ENCODE data around the gene KLHDC9. TPM values are rescaled to one million over a fixed set of nuclear protein-coding genes. Genes with fewer than 3 reads are reported as not detected.

Gene KLHDC9
- total and polyA plus RNA-seq, 8 donors: 3.2 to 19.3 (median 6.8) TPM

DNA sequence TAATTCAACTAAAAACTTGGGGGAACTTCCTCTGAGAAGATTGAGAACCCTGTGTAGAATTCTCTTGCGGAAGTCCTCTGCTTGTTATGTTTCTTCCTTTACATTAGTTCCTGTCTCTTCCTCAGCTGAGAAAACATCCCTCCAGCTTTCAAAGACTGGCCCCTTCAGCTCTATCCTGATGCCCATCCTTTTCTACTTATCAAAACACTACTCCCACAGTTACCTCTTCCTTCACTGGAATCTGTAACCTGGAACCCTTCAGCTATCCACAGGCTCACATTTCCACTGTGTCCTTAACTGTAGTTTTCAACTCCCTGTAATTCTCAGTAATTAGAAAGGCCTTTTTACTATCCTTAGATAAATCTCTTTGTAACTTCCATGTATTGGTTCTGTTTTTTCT lies 40.3 kb downstream of the KLHDC9 start:
- no peaks in the 10 kb centered on the region for H3K36me3 ChIP-seq
- intact Hi-C loops (cut with DNase I): loop anchor here in 1 of 3 donors (10.0 kb wide), 1 partner anchor 304 kb away; no protein-coding TSS in a partner anchor
- ATAC-seq (no peak), FAIRE-seq (no peak), DNase-seq (no peak)
- TF ChIP-seq, protein P1, sequence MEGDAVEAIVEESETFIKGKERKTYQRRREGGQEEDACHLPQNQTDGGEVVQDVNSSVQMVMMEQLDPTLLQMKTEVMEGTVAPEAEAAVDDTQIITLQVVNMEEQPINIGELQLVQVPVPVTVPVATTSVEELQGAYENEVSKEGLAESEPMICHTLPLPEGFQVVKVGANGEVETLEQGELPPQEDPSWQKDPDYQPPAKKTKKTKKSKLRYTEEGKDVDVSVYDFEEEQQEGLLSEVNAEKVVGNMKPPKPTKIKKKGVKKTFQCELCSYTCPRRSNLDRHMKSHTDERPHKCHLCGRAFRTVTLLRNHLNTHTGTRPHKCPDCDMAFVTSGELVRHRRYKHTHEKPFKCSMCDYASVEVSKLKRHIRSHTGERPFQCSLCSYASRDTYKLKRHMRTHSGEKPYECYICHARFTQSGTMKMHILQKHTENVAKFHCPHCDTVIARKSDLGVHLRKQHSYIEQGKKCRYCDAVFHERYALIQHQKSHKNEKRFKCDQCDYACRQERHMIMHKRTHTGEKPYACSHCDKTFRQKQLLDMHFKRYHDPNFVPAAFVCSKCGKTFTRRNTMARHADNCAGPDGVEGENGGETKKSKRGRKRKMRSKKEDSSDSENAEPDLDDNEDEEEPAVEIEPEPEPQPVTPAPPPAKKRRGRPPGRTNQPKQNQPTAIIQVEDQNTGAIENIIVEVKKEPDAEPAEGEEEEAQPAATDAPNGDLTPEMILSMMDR (IDR thresholded peaks at IDR 0.05): no peak
- H3K9me3 ChIP-seq: no peaks in the 10 kb centered on the region
- H3K27ac ChIP-seq: no peak overlapping the region
- no peak overlapping the region for H3K4me3 ChIP-seq
- 86 to 88% methylated on average over 1 of the region's 1 CpG for WGBS, 2 donors
- H3K27me3 ChIP-seq: no peaks in the 10 kb centered on the region
- peaks cover 0 to 9% (median 0%) of the 10 kb centered on the region in 3 donors for H3K4me1 ChIP-seq

DNA sequence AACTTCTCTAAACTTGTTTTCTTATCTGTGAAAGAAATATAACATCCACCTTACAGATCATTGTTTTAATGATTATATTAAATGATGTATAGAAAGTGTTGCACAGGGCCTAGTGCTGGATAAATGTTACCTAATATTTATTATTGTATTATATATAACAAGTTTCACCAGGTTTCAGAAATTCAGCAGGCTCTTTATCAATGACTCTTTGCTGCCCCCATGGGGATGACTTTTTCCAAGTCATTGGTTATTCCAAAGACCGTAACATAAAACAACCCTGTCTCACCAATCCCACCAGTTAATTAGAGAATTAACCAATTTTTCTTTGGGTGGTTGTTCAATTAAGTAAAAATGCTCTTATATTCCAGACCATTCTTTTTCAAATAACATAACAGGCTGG lies 41.6 kb downstream of the KLHDC9 start:
- no peak for FAIRE-seq
- Histone ChIP-seq H3K9me3 (no peaks in the 10 kb centered on the region), H3K4me3 (no peak overlapping the region), H3K27me3 (no peaks in the 10 kb centered on the region), H3K4me1 (no peaks in the 10 kb centered on the region), H3K36me3 (no peaks in the 10 kb centered on the region), H3K27ac (no peak overlapping the region)
- peak in 1 of 6 donors; percentile 55 for DNase-seq
- WGBS, 2 donors: 8 to 11% methylated on average over 1 of the region's 1 CpG
- TF ChIP-seq, protein P1 (IDR thresholded peaks at IDR 0.05): peak in 2 of 4 donors; percentile 43 to 47
- intact Hi-C loops (cut with DNase I): loop anchor here in 1 of 3 donors (10.0 kb wide), 2 partner anchors 135 to 305 kb away; no protein-coding TSS in a partner anchor
- peak; percentile 74 to 88 (median 80) for ATAC-seq

DNA sequence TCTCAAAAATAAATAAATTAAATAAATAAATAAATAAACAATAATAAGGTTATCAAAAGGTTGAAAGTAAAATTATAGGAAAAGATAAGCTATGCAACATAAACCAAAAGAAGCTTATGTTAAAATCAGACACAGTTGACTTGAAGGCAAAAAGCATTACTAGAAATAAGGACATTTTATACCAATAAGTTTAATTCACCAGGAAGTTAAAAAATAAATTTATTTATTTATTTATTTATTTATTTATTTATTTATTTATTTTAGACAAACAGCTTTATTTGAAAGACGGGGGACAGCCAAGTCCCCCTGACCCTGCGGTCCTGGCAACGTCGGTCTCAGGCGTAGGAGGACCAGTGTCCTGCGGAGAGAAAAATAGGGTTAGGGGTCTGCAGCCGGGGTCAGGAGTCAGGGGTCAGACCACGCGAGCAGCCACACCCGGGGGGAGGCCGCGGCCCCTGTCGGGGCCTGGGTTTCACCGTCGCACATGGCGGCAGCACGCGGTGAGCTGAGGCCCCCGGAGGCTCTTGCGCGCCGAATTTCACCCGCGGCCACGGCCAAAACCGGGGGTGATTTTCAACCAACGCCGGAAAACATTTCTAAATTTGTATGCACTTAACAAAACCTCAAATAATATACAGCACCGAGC lies 42.7 kb downstream of the KLHDC9 start:
- H3K9me3 ChIP-seq: no peaks in the 10 kb centered on the region
- 89 to 93% methylated on average over 29 of the region's 29 CpGs for WGBS, 2 donors
- H3K4me1 ChIP-seq: no peaks in the 10 kb centered on the region
- no peak overlapping the region for H3K4me3 ChIP-seq
- no peaks in the 10 kb centered on the region for H3K36me3 ChIP-seq
- FAIRE-seq: no peak
- no peak for ATAC-seq
- TF ChIP-seq, protein P1 (IDR thresholded peaks at IDR 0.05): no peak
- DNase-seq: no peak
- H3K27ac ChIP-seq: no peak overlapping the region
- intact Hi-C loops (cut with DNase I): loop anchor here in 1 of 3 donors (10.0 kb wide), 1 partner anchor 136 kb away; no protein-coding TSS in a partner anchor
- no peaks in the 10 kb centered on the region for H3K27me3 ChIP-seq

DNA sequence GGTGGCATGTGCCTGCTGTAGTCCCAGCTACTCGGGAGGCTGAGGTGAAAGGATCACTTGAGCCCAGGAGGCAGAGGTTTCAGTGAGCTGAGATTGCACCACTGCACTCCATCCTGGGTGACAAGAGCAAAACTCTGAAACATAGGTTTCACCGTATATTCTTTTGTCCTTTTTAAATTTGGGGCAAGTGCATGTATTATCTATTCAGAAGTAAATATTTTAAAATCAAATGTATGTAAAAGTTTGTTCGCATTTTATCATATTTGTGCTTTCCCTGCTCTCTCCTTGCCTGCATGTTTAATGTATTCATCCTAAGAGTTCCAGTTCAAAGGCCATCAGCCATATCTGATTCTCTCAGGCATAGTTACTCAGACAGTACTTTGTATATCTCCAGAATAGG lies 47.7 kb downstream of the KLHDC9 start:
- TF ChIP-seq, protein P1 (IDR thresholded peaks at IDR 0.05): no peak
- H3K27ac ChIP-seq: no peak overlapping the region
- ATAC-seq: no peak
- FAIRE-seq: no peak
- H3K4me3 ChIP-seq: no peak overlapping the region
- H3K27me3 ChIP-seq: no peaks in the 10 kb centered on the region
- H3K9me3 ChIP-seq: no peaks in the 10 kb centered on the region
- H3K4me1 ChIP-seq: no peaks in the 10 kb centered on the region
- 74 to 82% methylated on average over 3 of the region's 3 CpGs for WGBS, 2 donors
- DNase-seq: no peak
- intact Hi-C loops (cut with DNase I): loop anchor here in 1 of 3 donors (10.0 kb wide), 1 partner anchor 141 kb away; no protein-coding TSS in a partner anchor
- H3K36me3 ChIP-seq: no peaks in the 10 kb centered on the region

Other genes starting within 250 kb of the KLHDC9 start
- gene CD244, start 235.5 kb upstream of the KLHDC9 start, total RNA-seq: under 1 TPM in 5 of 6 donors, not detected in 1; 0.06 to 0.79 (median 0.14) TPM
- under 1 TPM in 1 of 2 donors, not detected in 1; 0.07 TPM for gene CD244, start 235.5 kb upstream of the KLHDC9 start, polyA plus RNA-seq
- gene ITLN1, start 213.2 kb upstream of the KLHDC9 start, total RNA-seq: under 1 TPM in 4 of 6 donors, not detected in 2; 0.19 to 0.51 (median 0.27) TPM
- gene ITLN1, start 213.2 kb upstream of the KLHDC9 start, polyA plus RNA-seq: 10 to 100 TPM in 1 of 2 donors, under 1 TPM in 1; 0.12 to 15.1 TPM
- not detected for gene ITLN2, start 143.6 kb upstream of the KLHDC9 start, total RNA-seq
- gene ITLN2, start 143.6 kb upstream of the KLHDC9 start, polyA plus RNA-seq: under 1 TPM in 1 of 2 donors, not detected in 1; 0.19 TPM
- 10 to 100 TPM; 30.0 to 59.5 (median 38.2) TPM for gene F11R, start 77.2 kb upstream of the KLHDC9 start, total RNA-seq
- gene F11R, start 77.2 kb upstream of the KLHDC9 start, polyA plus RNA-seq: 10 to 100 TPM; 22.7 to 23.6 TPM
- 10 to 100 TPM; 24.8 to 43.8 (median 32.1) TPM for gene TSTD1, start 59.4 kb upstream of the KLHDC9 start, total RNA-seq
- gene TSTD1, start 59.4 kb upstream of the KLHDC9 start, polyA plus RNA-seq: 100 to 1,000 TPM in 1 of 2 donors, 10 to 100 TPM in 1; 69.0 to 131 TPM
- 10 to 100 TPM; 15.8 to 33.2 (median 21.7) TPM for gene USF1, start 52.4 kb upstream of the KLHDC9 start, total RNA-seq
- 100 to 1,000 TPM in 1 of 2 donors, 10 to 100 TPM in 1; 89.4 to 118 TPM for gene USF1, start 52.4 kb upstream of the KLHDC9 start, polyA plus RNA-seq
- 1 to 10 TPM in 4 of 6 donors, under 1 TPM in 2; 0.43 to 9.1 (median 1.9) TPM for gene ARHGAP30, start 28.5 kb upstream of the KLHDC9 start, total RNA-seq
- gene ARHGAP30, start 28.5 kb upstream of the KLHDC9 start, polyA plus RNA-seq: 1 to 10 TPM in 1 of 2 donors, under 1 TPM in 1; 0.70 to 2.0 TPM
- 1 to 10 TPM; 1.7 to 9.3 (median 3.5) TPM for gene NECTIN4, start 8.8 kb upstream of the KLHDC9 start, total RNA-seq
- 1 to 10 TPM; 2.1 to 2.7 TPM for gene NECTIN4, start 8.8 kb upstream of the KLHDC9 start, polyA plus RNA-seq
- 10 to 100 TPM in 5 of 6 donors, 1 to 10 TPM in 1; 9.8 to 24.8 (median 18.0) TPM for gene PFDN2, start 19.7 kb downstream of the KLHDC9 start, total RNA-seq
- 10 to 100 TPM; 63.8 to 91.6 TPM for gene PFDN2, start 19.7 kb downstream of the KLHDC9 start, polyA plus RNA-seq
- 10 to 100 TPM; 17.9 to 25.1 (median 19.9) TPM for gene NIT1, start 19.7 kb downstream of the KLHDC9 start, total RNA-seq
- 10 to 100 TPM; 27.7 to 48.4 TPM for gene NIT1, start 19.7 kb downstream of the KLHDC9 start, polyA plus RNA-seq
- 10 to 100 TPM; 12.4 to 20.8 (median 15.6) TPM for gene DEDD, start 34.3 kb downstream of the KLHDC9 start, total RNA-seq
- 10 to 100 TPM; 11.1 to 19.7 TPM for gene DEDD, start 34.3 kb downstream of the KLHDC9 start, polyA plus RNA-seq
- 10 to 100 TPM; 59.5 to 80.7 (median 70.4) TPM for gene UFC1, start 55.6 kb downstream of the KLHDC9 start, total RNA-seq
- gene UFC1, start 55.6 kb downstream of the KLHDC9 start, polyA plus RNA-seq: 100 to 1,000 TPM in 1 of 2 donors, 10 to 100 TPM in 1; 78.4 to 107 TPM
- gene USP21, start 61.1 kb downstream of the KLHDC9 start, total RNA-seq: 10 to 100 TPM in 3 of 6 donors, 1 to 10 TPM in 3; 7.9 to 18.4 (median 9.5) TPM
- 10 to 100 TPM; 21.1 to 25.3 TPM for gene USP21, start 61.1 kb downstream of the KLHDC9 start, polyA plus RNA-seq
- 10 to 100 TPM in 3 of 6 donors, 1 to 10 TPM in 3; 7.4 to 14.3 (median 10.2) TPM for gene PPOX, start 68.1 kb downstream of the KLHDC9 start, total RNA-seq
- 10 to 100 TPM; 42.0 to 56.4 TPM for gene PPOX, start 68.1 kb downstream of the KLHDC9 start, polyA plus RNA-seq
- gene B4GALT3, start 79.1 kb downstream of the KLHDC9 start, total RNA-seq: 10 to 100 TPM; 14.8 to 22.0 (median 19.0) TPM
- gene B4GALT3, start 79.1 kb downstream of the KLHDC9 start, polyA plus RNA-seq: 10 to 100 TPM; 29.7 to 35.6 TPM
- 1 to 10 TPM; 2.7 to 6.6 (median 4.8) TPM for gene ADAMTS4, start 100.7 kb downstream of the KLHDC9 start, total RNA-seq
- 1 to 10 TPM; 3.7 to 3.9 TPM for gene ADAMTS4, start 100.7 kb downstream of the KLHDC9 start, polyA plus RNA-seq
- gene NDUFS2, start 104.0 kb downstream of the KLHDC9 start, total RNA-seq: 10 to 100 TPM; 26.7 to 44.4 (median 31.1) TPM
- gene NDUFS2, start 104.0 kb downstream of the KLHDC9 start, polyA plus RNA-seq: 10 to 100 TPM; 29.3 to 56.8 TPM
- gene FCER1G, start 116.9 kb downstream of the KLHDC9 start, total RNA-seq: 10 to 100 TPM in 3 of 6 donors, 1 to 10 TPM in 3; 1.3 to 25.0 (median 6.5) TPM
- gene FCER1G, start 116.9 kb downstream of the KLHDC9 start, polyA plus RNA-seq: 10 to 100 TPM; 12.8 to 16.2 TPM
- gene APOA2, start 125.3 kb downstream of the KLHDC9 start, total RNA-seq: 1 to 10 TPM in 1 of 6 donors, not detected in 5; 3.2 TPM
- not detected for gene APOA2, start 125.3 kb downstream of the KLHDC9 start, polyA plus RNA-seq
- 1 to 10 TPM; 1.4 to 5.6 (median 2.6) TPM for gene TOMM40L, start 127.7 kb downstream of the KLHDC9 start, total RNA-seq
- gene TOMM40L, start 127.7 kb downstream of the KLHDC9 start, polyA plus RNA-seq: 1 to 10 TPM; 3.3 to 4.3 TPM
- gene NR1I3, start 139.8 kb downstream of the KLHDC9 start, total RNA-seq: not detected
- gene NR1I3, start 139.8 kb downstream of the KLHDC9 start, polyA plus RNA-seq: under 1 TPM in 1 of 2 donors, not detected in 1; 0.15 TPM
- under 1 TPM in 3 of 6 donors, not detected in 3; 0.08 to 0.23 (median 0.13) TPM for gene PCP4L1, start 160.4 kb downstream of the KLHDC9 start, total RNA-seq
- gene PCP4L1, start 160.4 kb downstream of the KLHDC9 start, polyA plus RNA-seq: under 1 TPM in 1 of 2 donors, not detected in 1; 0.15 TPM
- 1 to 10 TPM in 4 of 6 donors, under 1 TPM in 2; 0.51 to 2.1 (median 1.4) TPM for gene MPZ, start 211.6 kb downstream of the KLHDC9 start, total RNA-seq
- gene MPZ, start 211.6 kb downstream of the KLHDC9 start, polyA plus RNA-seq: 1 to 10 TPM; 1.3 to 2.8 TPM
- gene SDHC, start 216.0 kb downstream of the KLHDC9 start, total RNA-seq: 10 to 100 TPM; 38.7 to 91.4 (median 58.8) TPM
- gene SDHC, start 216.0 kb downstream of the KLHDC9 start, polyA plus RNA-seq: 10 to 100 TPM; 18.2 to 64.6 TPM

All from pancreas (tissue), 10 donors.